GM12891 (cell line): ENCODE results near the gene POLR1C.
A peak's percentile ranks its signal among the peaks of the same experiment; 100 is the strongest.

Experiments
- DNase-seq: peaks from one replicate; pipeline ENCODE4 v3.0.0; 2011; ENCODE audit warnings: low spot score; ENCODE audit not compliant: insufficient read length
- FAIRE-seq: peaks from 2 replicates; lab custom pipeline; 2011; peaks lifted over from hg19 to GRCh38; lab: Jason Lieb, UNC
- PAX5 ChIP-seq: IDR thresholded peaks from 2 replicates; pipeline ENCODE4 v1.6.1; 2011; ENCODE audit warnings: low read length, moderate library complexity, mild to moderate bottlenecking; ENCODE audit not compliant: insufficient read depth, severe bottlenecking
- POLR2A ChIP-seq: IDR thresholded peaks from 2 replicates; pipeline ENCODE4 v1.6.1; 2011; ENCODE audit warnings: low read depth, low read length, control low read depth
- POLR2AphosphoS5 ChIP-seq: IDR thresholded peaks from 2 replicates; pipeline ENCODE4 v1.6.1; 2011; ENCODE audit warnings: low read depth, low read length, control low read depth
- POU2F2 ChIP-seq: IDR thresholded peaks from 2 replicates; pipeline ENCODE4 v1.6.1; 2011; ENCODE audit warnings: low read depth, mild to moderate bottlenecking, control low read depth, low read length, moderate library complexity
- SPI1 ChIP-seq: IDR thresholded peaks from 2 replicates; pipeline ENCODE4 v1.6.1; 2011; ENCODE audit warnings: low read depth, low read length, control low read depth
- TAF1 ChIP-seq: IDR thresholded peaks from 2 replicates; pipeline ENCODE4 v1.6.1; 2011; ENCODE audit warnings: low read depth, low read length, control low read depth

POLR1C gene

GRCh38 chr6:43476746-43477145 is 40.1 kb upstream of the POLR1C start:
- no peak for DNase-seq
- no peak for FAIRE-seq
- TF ChIP-seq TAF1 (no peak), POLR2A (no peak), PAX5 (no peak), SPI1 (no peak), POU2F2 (no peak)

- TF ChIP-seq TAF1, result peak; percentile 91
- peak; percentile 85 for TF ChIP-seq POLR2A
- peak; percentile 83 for TF ChIP-seq POLR2AphosphoS5
- no peak for TF ChIP-seq SPI1
- TF ChIP-seq PAX5, result no peak
- TF ChIP-seq POU2F2, result 0 out of 2 replicates have a peak, but pooled peaks have one; percentile 33
- FAIRE-seq, result peak; percentile 99
- DNase-seq, result peak; percentile 91
Measured at GRCh38 chr6:43477235-43478007, 39.5 kb upstream of the POLR1C start, which contains the start of gene TJAP1. Gene TJAP1, plus strand, starts transcription at chr6:43477570. Its CDS starts 21,432 bp downstream, at chr6:43499002.

- DNase-seq (no peak), FAIRE-seq (no peak)
- TF ChIP-seq SPI1 (no peak), POU2F2 (no peak), PAX5 (no peak), POLR2A (no peak), TAF1 (no peak), POLR2AphosphoS5 (no peak)
Measured at GRCh38 chr6:43478008-43478372, 38.9 kb upstream of the POLR1C start.

GRCh38 chr6:43481075-43481474 is 35.8 kb upstream of the POLR1C start:
- DNase-seq (no peak), FAIRE-seq (no peak)
- no peak for TF ChIP-seq SPI1
- no peak for TF ChIP-seq POU2F2

- FAIRE-seq (no peak), DNase-seq (no peak)
Measured at GRCh38 chr6:43481591-43482236, 35.2 kb upstream of the POLR1C start.

GRCh38 chr6:43488667-43489276 is 28.1 kb upstream of the POLR1C start:
- no peak for FAIRE-seq

More at GRCh38 chr6:43481591-43482236, 35.2 kb upstream of the POLR1C start:
- TF ChIP-seq TAF1 (no peak), POLR2AphosphoS5 (no peak), POLR2A (no peak), SPI1 (no peak), POU2F2 (no peak), PAX5 (no peak)

GRCh38 chr6:43489277-43490072 is 27.4 kb upstream of the POLR1C start:
- no peak for TF ChIP-seq POLR2A
- no peak for TF ChIP-seq POU2F2
- TF ChIP-seq SPI1, result no peak
- TF ChIP-seq TAF1, result no peak
- TF ChIP-seq POLR2AphosphoS5, result no peak
- no peak for TF ChIP-seq PAX5
- FAIRE-seq, result no peak

More at GRCh38 chr6:43488667-43489276, 28.1 kb upstream of the POLR1C start:
- TF ChIP-seq POLR2A, result no peak
- TF ChIP-seq SPI1, result no peak
- no peak for TF ChIP-seq TAF1
- TF ChIP-seq PAX5, result no peak
- no peak for TF ChIP-seq POU2F2
- TF ChIP-seq POLR2AphosphoS5, result no peak
- DNase-seq, result no peak

GRCh38 chr6:43490523-43490939 is 26.4 kb upstream of the POLR1C start:
- DNase-seq, result no peak
- FAIRE-seq, result no peak
- TF ChIP-seq TAF1 (no peak), POLR2AphosphoS5 (no peak), SPI1 (no peak), POU2F2 (no peak), POLR2A (no peak), PAX5 (no peak)

More at GRCh38 chr6:43489277-43490072, 27.4 kb upstream of the POLR1C start:
- no peak for DNase-seq
